Gastroesophageal sphincter (tissue), 4 donors: Measurements from ENCODE around the gene FCAR. TPM values are rescaled to one million over a fixed set of nuclear protein-coding genes. Genes with fewer than 3 reads are reported as not detected.
"Not testable (repeated sequence)": the region's sequence is repeated elsewhere in the genome, so short reads cannot be mapped to it uniquely, and the experiment has no call there.

Experiments used
- ATAC-seq: fragments of 150-250 bp; one replicate; pipeline ENCODE4 v1.9.1; 2016; ENCODE audit warnings: mild to moderate bottlenecking, moderate library complexity
- H3K27ac ChIP-seq, 4 donors: fragments of 200-600 bp; sonication (generic) in 3 of 4; 1 replicate in 3 of 4; 2 replicates in 1 of 4; pipeline ENCODE4 v1.5.1; 2016 to 2019
- H3K27me3 ChIP-seq: fragments of 200-600 bp; sonication (generic); one replicate; pipeline ENCODE4 v1.5.1; 2019
- H3K36me3 ChIP-seq, 2 donors: fragments of 200-600 bp; sonication (generic); one replicate each; pipeline ENCODE4 v1.5.1; 2019; ENCODE audit warnings: control low read depth in 1 of 2
- H3K4me1 ChIP-seq, 3 donors: fragments of 200-600 bp; sonication (generic); 1 replicate in 2 of 3; 2 replicates in 1 of 3; pipeline ENCODE4 v1.5.1; 2016 to 2019; ENCODE audit warnings: control low read depth in 2 of 3
- H3K4me3 ChIP-seq, 2 donors: fragments of 200-600 bp; sonication (generic); one replicate each; pipeline ENCODE4 v1.5.1; 2019; ENCODE audit warnings: mild to moderate bottlenecking in 1 of 2, moderate library complexity in 1 of 2
- H3K9me3 ChIP-seq, 3 donors: fragments of 200-600 bp; sonication (generic); one replicate each; pipeline ENCODE4 v1.5.1; 2017 to 2019; ENCODE audit warnings: control low read depth in 2 of 3
- EP300 ChIP-seq: sonication (generic); formaldehyde crosslinking; IDR thresholded peaks from one replicate; pipeline ENCODE4 v1.6.1; 2017; ENCODE audit warnings: antibody characterized with exemption, mild to moderate bottlenecking
- POLR2A ChIP-seq, 2 donors: fragments of 450-650 bp; IDR thresholded peaks; one replicate each; pipeline ENCODE4 v1.6.1; 2017; ENCODE audit warnings: antibody characterized with exemption in 2 of 2, mild to moderate bottlenecking in 2 of 2, moderate library complexity in 1 of 2
- POLR2AphosphoS5 ChIP-seq: sonication (generic); formaldehyde crosslinking; IDR thresholded peaks from one replicate; pipeline ENCODE4 v1.6.1; 2017; ENCODE audit warnings: antibody characterized with exemption
- WGBS, 2 donors: methylation state at CpG; one replicate each; pipeline ENCODE4 v1.1.5; 2018; ENCODE audit warnings: low coverage in 1 of 2; 5-methylcytosine and 5-hydroxymethylcytosine counted together
- total RNA-seq, 4 donors: library from RNA; depleted of rRNA; stranded (reverse); fragments of >200 nt; gene quantifications; one replicate each; pipeline ENCODE4 v1.1.0, GENCODE V29; 2016
- TF ChIP-seq, protein P1 (sequence below), 4 experiments: fragments of 200-600 bp in 2 of 4; fragments of 450-650 bp in 2 of 4; sonication (generic) in 1 of 4; IDR thresholded peaks; one replicate each; pipeline ENCODE4 v1.5.1; 2017 to 2019; ENCODE audit warnings: antibody characterized with exemption in 4 of 4, mild to moderate bottlenecking in 2 of 4, moderate library complexity in 2 of 4

Gene FCAR
- 1 to 10 TPM in 2 of 4 donors, not detected in 2; 2.7 to 4.9 TPM for total RNA-seq

DNA sequence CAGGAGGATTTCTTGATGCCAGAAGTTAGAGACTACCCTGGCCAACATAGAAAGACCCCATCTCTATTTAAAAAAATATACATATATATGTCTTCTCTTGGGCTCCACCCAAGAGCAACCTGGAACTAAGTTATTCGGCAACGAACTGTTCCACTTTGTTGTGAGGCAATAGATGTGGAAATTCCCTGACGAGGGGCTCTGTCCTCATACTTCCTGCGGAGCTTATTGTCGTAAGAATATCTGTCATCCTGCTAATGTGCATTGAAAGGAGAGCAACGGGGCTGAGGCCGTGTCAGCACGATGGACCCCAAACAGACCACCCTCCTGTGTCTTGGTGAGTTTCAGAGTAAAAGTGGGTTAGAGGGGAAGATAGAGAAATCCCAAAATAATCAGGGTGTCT is at the start of gene FCAR:
Gene FCAR, plus strand, starts transcription at position 246 of the 400 bp plus-strand sequence. Its CDS starts 55 bp downstream, at position 301.
- no peaks in the 10 kb centered on the region for H3K4me1 ChIP-seq
- TF ChIP-seq POLR2AphosphoS5, result no peak
- no peak for TF ChIP-seq EP300
- TF ChIP-seq, protein P1, sequence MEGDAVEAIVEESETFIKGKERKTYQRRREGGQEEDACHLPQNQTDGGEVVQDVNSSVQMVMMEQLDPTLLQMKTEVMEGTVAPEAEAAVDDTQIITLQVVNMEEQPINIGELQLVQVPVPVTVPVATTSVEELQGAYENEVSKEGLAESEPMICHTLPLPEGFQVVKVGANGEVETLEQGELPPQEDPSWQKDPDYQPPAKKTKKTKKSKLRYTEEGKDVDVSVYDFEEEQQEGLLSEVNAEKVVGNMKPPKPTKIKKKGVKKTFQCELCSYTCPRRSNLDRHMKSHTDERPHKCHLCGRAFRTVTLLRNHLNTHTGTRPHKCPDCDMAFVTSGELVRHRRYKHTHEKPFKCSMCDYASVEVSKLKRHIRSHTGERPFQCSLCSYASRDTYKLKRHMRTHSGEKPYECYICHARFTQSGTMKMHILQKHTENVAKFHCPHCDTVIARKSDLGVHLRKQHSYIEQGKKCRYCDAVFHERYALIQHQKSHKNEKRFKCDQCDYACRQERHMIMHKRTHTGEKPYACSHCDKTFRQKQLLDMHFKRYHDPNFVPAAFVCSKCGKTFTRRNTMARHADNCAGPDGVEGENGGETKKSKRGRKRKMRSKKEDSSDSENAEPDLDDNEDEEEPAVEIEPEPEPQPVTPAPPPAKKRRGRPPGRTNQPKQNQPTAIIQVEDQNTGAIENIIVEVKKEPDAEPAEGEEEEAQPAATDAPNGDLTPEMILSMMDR (IDR thresholded peaks at IDR 0.05), result no peak
- no peak for TF ChIP-seq POLR2A (IDR thresholded peaks at IDR 0.05)
- WGBS, 2 donors, result 68 to 75% methylated on average over 8 of the region's 8 CpGs

DNA sequence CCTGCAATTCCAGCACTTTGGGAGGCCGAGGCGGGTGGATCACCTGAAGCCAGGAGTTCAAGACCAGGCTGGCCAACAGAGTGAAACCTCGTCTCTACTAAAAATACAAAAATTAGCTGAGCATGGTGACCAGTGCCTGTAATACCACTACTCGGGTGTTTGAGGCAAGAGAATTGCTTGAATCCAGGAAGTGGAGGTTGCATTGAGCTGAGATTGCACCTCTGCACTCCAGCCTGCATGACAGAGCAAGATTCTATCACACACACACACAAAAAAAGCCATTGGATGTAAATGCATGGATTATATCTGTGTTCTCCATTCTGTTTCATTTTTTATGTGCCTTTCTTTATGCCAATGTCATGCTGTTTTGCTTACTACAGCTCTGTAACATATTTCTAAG is 49.6 kb upstream of the FCAR start:
- not testable (repeated sequence) for H3K4me1 ChIP-seq, H3K9me3 ChIP-seq, H3K4me3 ChIP-seq, ATAC-seq, H3K27me3 ChIP-seq, H3K27ac ChIP-seq, H3K36me3 ChIP-seq
- WGBS, 2 donors, result 58 to 80% methylated on average over 1 to 4 of the region's 4 CpGs

More for the DNA sequence above, at the start of gene FCAR:
- no peaks in the 10 kb centered on the region for H3K36me3 ChIP-seq
- no peak for ATAC-seq
- peaks cover 9% of the 10 kb centered on the region for H3K27me3 ChIP-seq
- H3K27ac ChIP-seq, result no peak within 1 kb of the TSS
- no peak within 1 kb of the TSS for H3K4me3 ChIP-seq
- H3K9me3 ChIP-seq, result peaks cover 0 to 3% (median 0%) of the 10 kb centered on the region in 3 donors

DNA sequence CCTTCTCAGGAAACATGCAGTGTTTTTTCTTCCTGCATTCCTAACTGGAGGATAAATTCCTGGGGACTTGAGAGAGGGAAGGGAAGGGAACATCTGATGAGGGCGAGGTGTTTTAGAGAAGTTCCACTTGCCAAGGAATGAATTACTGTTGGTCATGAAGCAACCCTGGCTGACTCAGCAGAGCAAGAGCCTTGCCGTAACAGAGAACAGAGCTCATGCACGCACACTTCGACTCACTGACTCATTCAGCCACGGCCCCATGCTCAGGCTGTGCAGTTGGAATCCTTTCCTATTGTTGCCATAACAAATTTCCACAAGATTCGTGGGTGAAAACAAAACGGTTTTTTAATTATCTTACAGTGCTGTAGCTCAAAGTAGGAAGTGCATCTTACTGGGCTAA is 48.7 kb upstream of the FCAR start:
- not testable (repeated sequence) for ATAC-seq, H3K4me3 ChIP-seq, H3K27me3 ChIP-seq, H3K4me1 ChIP-seq, H3K9me3 ChIP-seq, H3K27ac ChIP-seq, H3K36me3 ChIP-seq
- WGBS, 2 donors, result 80% methylated on average over 1 of the region's 7 CpGs; no CpG with 5 or more reads in 1 of the 2 donors

DNA sequence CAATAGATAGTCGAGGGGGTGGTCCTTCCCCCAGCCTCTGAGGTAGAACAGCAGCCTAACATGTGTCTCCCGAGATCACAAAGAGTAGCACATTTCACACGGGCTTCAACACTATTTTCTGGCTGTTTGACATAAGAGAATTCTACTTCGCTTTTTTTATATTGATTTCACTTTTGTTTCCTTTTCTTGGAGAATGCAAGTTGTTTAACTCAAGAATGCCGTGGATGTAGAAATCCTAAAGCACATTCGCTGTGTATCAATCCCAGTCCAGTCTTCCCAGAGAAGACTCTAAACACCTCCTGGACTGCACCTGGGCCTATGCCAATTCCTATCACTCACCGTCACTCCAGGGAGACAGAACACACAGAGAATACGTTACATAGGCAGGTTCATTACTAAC is 46.0 kb upstream of the FCAR start:
- H3K27me3 ChIP-seq, H3K4me3 ChIP-seq, H3K27ac ChIP-seq, H3K4me1 ChIP-seq, H3K36me3 ChIP-seq, H3K9me3 ChIP-seq, ATAC-seq: not testable (repeated sequence)
- 61 to 65% methylated on average over 6 to 8 of the region's 8 CpGs for WGBS, 2 donors

DNA sequence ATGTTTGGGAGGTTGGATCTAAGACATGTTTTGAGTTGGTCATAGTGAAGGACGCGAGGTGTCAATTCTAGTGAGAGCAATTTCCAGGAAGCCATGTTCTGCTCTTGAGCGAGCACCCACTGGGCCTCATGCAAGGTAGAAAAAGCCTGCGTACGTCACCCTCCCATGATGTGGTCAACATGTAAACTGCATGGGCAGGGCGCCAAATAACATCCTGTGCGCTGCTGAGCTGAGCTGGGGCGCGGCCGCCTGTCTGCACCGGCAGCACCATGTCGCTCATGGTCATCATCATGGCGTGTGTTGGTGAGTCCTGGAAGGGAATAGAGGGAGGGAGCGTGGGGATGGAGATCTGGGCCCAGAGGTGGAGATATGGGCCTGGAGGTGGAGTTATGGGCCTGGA is 41.5 kb upstream of the FCAR start, which contains the start of gene KIR2DS4:
Gene KIR2DS4, plus strand, starts transcription at position 181 of the 400 bp plus-strand sequence.
- H3K4me3 ChIP-seq, H3K36me3 ChIP-seq, ATAC-seq, H3K27me3 ChIP-seq, H3K27ac ChIP-seq, H3K9me3 ChIP-seq, H3K4me1 ChIP-seq: not testable (repeated sequence)
- WGBS, 2 donors, result 33 to 100% methylated on average over 1 to 4 of the region's 14 CpGs

DNA sequence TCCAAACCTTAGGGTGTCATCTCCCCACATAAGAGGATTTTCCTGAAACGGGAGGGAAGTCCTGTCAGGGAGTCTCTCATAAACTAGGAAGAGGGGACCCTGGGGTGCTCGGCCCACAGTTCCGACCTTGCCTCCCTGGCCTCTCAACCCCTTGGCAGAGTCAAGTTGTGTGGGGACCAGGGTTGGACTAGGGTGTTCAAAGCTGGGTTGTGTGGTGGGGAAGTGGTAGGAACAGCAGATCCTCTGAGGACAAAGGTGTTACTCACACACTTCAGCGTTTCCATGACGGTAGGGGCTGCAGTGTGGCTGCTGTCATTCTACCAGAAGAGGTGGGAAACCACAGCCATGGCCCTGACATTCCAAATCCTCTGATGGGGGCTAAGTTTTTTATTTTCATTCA is 38.9 kb upstream of the FCAR start:
- H3K27me3 ChIP-seq, H3K9me3 ChIP-seq, H3K36me3 ChIP-seq, H3K4me3 ChIP-seq, ATAC-seq, H3K4me1 ChIP-seq, H3K27ac ChIP-seq: not testable (repeated sequence)
- 80% methylated on average over 1 of the region's 5 CpGs; no CpG with 5 or more reads in 1 of the 2 donors for WGBS, 2 donors

DNA sequence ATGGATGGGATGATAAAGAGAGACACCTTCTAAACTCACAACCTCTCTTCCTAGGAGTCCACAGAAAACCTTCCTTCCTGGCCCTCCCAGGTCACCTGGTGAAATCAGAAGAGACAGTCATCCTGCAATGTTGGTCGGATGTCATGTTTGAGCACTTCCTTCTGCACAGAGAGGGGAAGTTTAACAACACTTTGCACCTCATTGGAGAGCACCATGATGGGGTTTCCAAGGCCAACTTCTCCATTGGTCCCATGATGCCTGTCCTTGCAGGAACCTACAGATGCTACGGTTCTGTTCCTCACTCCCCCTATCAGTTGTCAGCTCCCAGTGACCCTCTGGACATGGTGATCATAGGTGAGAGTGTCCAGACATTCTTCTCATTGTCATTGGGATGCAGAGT is 36.5 kb upstream of the FCAR start:
- not testable (repeated sequence) for H3K4me3 ChIP-seq, H3K27ac ChIP-seq, H3K4me1 ChIP-seq, H3K9me3 ChIP-seq, H3K36me3 ChIP-seq, H3K27me3 ChIP-seq, ATAC-seq
- WGBS, 2 donors, result no CpG with 5 or more reads among the region's 2 CpGs

DNA sequence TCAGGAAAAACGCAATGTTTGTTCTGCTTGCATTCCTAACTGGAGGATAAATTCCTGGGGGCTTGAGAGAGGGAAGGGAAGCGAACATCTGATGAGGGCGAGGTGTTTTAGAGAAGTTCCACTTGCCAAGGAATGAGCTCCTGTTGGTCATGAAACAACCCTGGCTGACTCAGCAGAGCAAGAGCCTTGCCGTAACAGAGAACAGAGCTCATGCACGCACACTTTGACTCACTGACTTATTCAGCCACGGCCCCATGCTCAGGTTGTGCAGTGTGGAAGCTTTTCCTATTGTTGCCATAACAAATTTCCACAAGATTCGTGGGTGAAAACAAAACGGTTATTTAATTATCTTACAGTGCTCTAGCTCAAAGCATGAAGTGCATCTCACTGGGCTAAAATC is 30.9 kb upstream of the FCAR start:
- not testable (repeated sequence) for H3K27me3 ChIP-seq, H3K9me3 ChIP-seq, H3K36me3 ChIP-seq, ATAC-seq, H3K27ac ChIP-seq, H3K4me3 ChIP-seq, H3K4me1 ChIP-seq
- WGBS, 2 donors, result 78 to 100% methylated on average over 1 to 5 of the region's 8 CpGs

DNA sequence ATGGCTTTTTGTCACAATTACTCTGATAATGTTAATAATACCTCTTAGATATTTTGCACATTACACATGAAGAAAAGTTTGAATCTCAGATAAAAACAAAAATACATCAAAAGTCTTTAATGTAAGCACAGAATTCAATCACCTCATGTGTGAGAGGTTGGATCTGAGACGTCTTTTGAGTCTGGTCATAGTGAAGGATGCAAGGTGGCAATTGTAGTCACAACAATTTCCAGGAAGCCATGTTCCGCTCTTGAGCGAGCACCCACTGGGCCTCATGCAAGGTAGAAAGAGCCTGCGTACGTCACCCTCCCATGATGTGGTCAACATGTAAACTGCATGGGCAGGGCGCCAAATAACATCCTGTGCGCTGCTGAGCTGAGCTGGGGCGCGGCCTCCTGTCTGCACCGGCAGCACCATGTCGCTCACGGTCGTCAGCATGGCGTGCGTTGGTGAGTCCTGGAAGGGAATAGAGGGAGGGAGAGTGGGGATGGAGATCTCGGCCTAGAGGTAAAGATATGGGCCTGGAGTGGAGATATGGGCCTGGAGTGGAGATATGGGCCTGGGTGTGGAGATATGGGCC is 23.9 kb upstream of the FCAR start, which contains the start of gene KIR3DL2:
Gene KIR3DL2, plus strand, starts transcription at position 383 of the 580 bp plus-strand sequence. Its CDS starts 33 bp downstream, at position 416.
- WGBS, 2 donors, result 76 to 82% methylated on average over 2 to 3 of the region's 16 CpGs
- ATAC-seq, H3K4me1 ChIP-seq, H3K9me3 ChIP-seq, H3K36me3 ChIP-seq, H3K27ac ChIP-seq, H3K4me3 ChIP-seq: not testable (repeated sequence)
- H3K27me3 ChIP-seq, result peaks cover 12% of the 10 kb centered on the region
